KMS-11 (cell line): ENCODE data around the gene ST7.

ENCODE experiments used
- H2AFZ ChIP-seq: fragments of 200-600 bp; sonication (generic); 2 replicates; pipeline ENCODE4 v1.6.1; 2016; ENCODE audit warnings: antibody characterized with exemption, mixed run types, low read depth
- H3K27ac ChIP-seq: fragments of 200-600 bp; sonication (generic); 2 replicates; pipeline ENCODE4 v1.6.1; 2016; ENCODE audit warnings: mild to moderate bottlenecking, mixed run types
- H3K27me3 ChIP-seq: fragments of 200-600 bp; sonication (generic); 2 replicates; pipeline ENCODE4 v1.6.1; 2017; ENCODE audit warnings: mild to moderate bottlenecking, low read depth, mixed run types, moderate library complexity; ENCODE audit not compliant: insufficient read depth
- H3K36me3 ChIP-seq: fragments of 200-600 bp; sonication (generic); 2 replicates; pipeline ENCODE4 v1.6.1; 2017; ENCODE audit warnings: mild to moderate bottlenecking, mixed run types; ENCODE audit not compliant: insufficient read depth
- H3K4me1 ChIP-seq: fragments of 200-600 bp; sonication (generic); 2 replicates; pipeline ENCODE4 v1.6.1; 2016; ENCODE audit warnings: mild to moderate bottlenecking, low read depth, mixed run types; ENCODE audit not compliant: poor library complexity, severe bottlenecking
- H3K4me2 ChIP-seq: fragments of 200-600 bp; sonication (generic); 2 replicates; pipeline ENCODE4 v1.7.0; 2016; ENCODE audit warnings: mild to moderate bottlenecking, mixed run types
- H3K4me3 ChIP-seq: fragments of 200-600 bp; sonication (generic); IDR thresholded peaks from 2 replicates; pipeline ENCODE4 v1.6.1; 2017; ENCODE audit warnings: low read depth, low read length, mixed read lengths; ENCODE audit not compliant: insufficient read depth
- H3K79me2 ChIP-seq: fragments of 200-600 bp; sonication (generic); 2 replicates; pipeline ENCODE4 v1.6.1; 2016; ENCODE audit warnings: low read depth, mixed run types; ENCODE audit not compliant: insufficient read depth
- H3K9ac ChIP-seq: fragments of 200-600 bp; sonication (generic); 2 replicates; pipeline ENCODE4 v1.6.1; 2016; ENCODE audit warnings: mild to moderate bottlenecking, mixed run types
- H4K20me1 ChIP-seq: fragments of 200-600 bp; sonication (generic); 2 replicates; pipeline ENCODE4 v1.6.1; 2016; ENCODE audit warnings: mild to moderate bottlenecking, mixed run types; ENCODE audit not compliant: insufficient read depth
- CTCF ChIP-seq: fragments of 200-600 bp; sonication (generic); conservative IDR thresholded peaks from 2 replicates; pipeline ENCODE4 v1.6.1; 2017; ENCODE audit warnings: low read depth, mild to moderate bottlenecking, antibody characterized with exemption, low read length, moderate library complexity, mixed read lengths

ST7 gene

GRCh38 chr7:117075934-117076333, 122.6 kb downstream of the ST7 start:
- Histone ChIP-seq H3K79me2 (no peaks in the 10 kb centered on the region), H4K20me1 (no peaks in the 10 kb centered on the region)

GRCh38 chr7:117076426-117076943, 123.2 kb downstream of the ST7 start:
- TF ChIP-seq CTCF, result no peak
- Histone ChIP-seq H3K27me3 (no peaks in the 10 kb centered on the region), H2AFZ (no peak overlapping the region), H3K4me1 (no peaks in the 10 kb centered on the region), H3K36me3 (no peaks in the 10 kb centered on the region), H3K27ac (no peak overlapping the region), H3K4me3 (no peak overlapping the region), H4K20me1 (no peaks in the 10 kb centered on the region), H3K9ac (no peak overlapping the region), H3K4me2 (no peak overlapping the region), H3K79me2 (no peaks in the 10 kb centered on the region)

More at GRCh38 chr7:117075934-117076333, 122.6 kb downstream of the ST7 start:
- no peaks in the 10 kb centered on the region for H3K27me3 ChIP-seq
- H3K4me2 ChIP-seq, result no peak overlapping the region
- no peaks in the 10 kb centered on the region for H3K36me3 ChIP-seq
- no peak overlapping the region for H2AFZ ChIP-seq
- no peak overlapping the region for H3K27ac ChIP-seq
- no peaks in the 10 kb centered on the region for H3K4me1 ChIP-seq
- TF ChIP-seq CTCF, result no peak
- H3K4me3 ChIP-seq, result no peak overlapping the region
- no peak overlapping the region for H3K9ac ChIP-seq

- Histone ChIP-seq H3K4me3 (no peak overlapping the region), H2AFZ (no peak overlapping the region), H4K20me1 (no peaks in the 10 kb centered on the region), H3K27ac (no peak overlapping the region), H3K79me2 (no peaks in the 10 kb centered on the region), H3K4me2 (no peak overlapping the region), H3K4me1 (no peaks in the 10 kb centered on the region), H3K27me3 (no peaks in the 10 kb centered on the region), H3K36me3 (no peaks in the 10 kb centered on the region), H3K9ac (no peak overlapping the region)
- no peak for TF ChIP-seq CTCF
Measured at GRCh38 chr7:117077658-117078057, 124.4 kb downstream of the ST7 start.

GRCh38 chr7:117082647-117083046, 129.3 kb downstream of the ST7 start:
- Histone ChIP-seq H3K4me2 (no peak overlapping the region), H2AFZ (no peak overlapping the region), H3K79me2 (no peaks in the 10 kb centered on the region), H3K27me3 (no peaks in the 10 kb centered on the region), H3K9ac (no peak overlapping the region), H3K4me1 (peaks cover 11% of the 10 kb centered on the region), H3K36me3 (no peaks in the 10 kb centered on the region), H3K27ac (no peak overlapping the region), H4K20me1 (no peaks in the 10 kb centered on the region), H3K4me3 (no peak overlapping the region)
- TF ChIP-seq CTCF, result no peak
